Measurements from ENCODE around the gene MTARC1. TPM values are rescaled to one million over a fixed set of nuclear protein-coding genes. Genes with fewer than 3 reads are reported as not detected.

Gene MTARC1
- total and polyA plus RNA-seq, 10 of the 15 experiments (the other 5 are each of a cell fraction or from before 2014, with no cell fraction given), result 0.23 to 1.5 (median 0.48) TPM

DNA sequence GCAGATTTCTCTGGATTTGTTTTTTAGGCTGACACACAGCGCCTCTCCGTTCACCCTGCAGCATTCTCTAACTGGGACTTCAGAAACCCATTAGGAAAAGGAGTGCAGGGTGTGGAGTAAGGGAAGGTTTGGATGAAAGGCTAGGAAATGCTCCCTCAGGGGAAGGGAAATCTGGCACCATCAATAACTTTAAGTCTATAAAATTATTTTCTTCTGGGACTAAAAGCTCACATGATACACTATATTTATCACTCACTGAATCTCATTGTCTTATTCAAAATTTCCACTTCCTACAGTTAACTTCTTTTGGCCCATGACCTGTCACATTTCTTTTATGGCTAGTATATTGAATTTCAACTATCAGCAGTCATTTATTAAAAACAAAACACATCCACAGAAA, 46.7 kb downstream of the MTARC1 start (continued):
- TF ChIP-seq, protein P1, sequence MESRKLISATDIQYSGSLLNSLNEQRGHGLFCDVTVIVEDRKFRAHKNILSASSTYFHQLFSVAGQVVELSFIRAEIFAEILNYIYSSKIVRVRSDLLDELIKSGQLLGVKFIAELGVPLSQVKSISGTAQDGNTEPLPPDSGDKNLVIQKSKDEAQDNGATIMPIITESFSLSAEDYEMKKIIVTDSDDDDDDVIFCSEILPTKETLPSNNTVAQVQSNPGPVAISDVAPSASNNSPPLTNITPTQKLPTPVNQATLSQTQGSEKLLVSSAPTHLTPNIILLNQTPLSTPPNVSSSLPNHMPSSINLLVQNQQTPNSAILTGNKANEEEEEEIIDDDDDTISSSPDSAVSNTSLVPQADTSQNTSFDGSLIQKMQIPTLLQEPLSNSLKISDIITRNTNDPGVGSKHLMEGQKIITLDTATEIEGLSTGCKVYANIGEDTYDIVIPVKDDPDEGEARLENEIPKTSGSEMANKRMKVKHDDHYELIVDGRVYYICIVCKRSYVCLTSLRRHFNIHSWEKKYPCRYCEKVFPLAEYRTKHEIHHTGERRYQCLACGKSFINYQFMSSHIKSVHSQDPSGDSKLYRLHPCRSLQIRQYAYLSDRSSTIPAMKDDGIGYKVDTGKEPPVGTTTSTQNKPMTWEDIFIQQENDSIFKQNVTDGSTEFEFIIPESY (IDR thresholded peaks at IDR 0.05), result no peak
- TF ChIP-seq IKZF2 (IDR thresholded peaks at IDR 0.05), result no peak
- TF ChIP-seq ESRRA (IDR thresholded peaks at IDR 0.05; ENCODE audit: low read length), result no peak

DNA sequence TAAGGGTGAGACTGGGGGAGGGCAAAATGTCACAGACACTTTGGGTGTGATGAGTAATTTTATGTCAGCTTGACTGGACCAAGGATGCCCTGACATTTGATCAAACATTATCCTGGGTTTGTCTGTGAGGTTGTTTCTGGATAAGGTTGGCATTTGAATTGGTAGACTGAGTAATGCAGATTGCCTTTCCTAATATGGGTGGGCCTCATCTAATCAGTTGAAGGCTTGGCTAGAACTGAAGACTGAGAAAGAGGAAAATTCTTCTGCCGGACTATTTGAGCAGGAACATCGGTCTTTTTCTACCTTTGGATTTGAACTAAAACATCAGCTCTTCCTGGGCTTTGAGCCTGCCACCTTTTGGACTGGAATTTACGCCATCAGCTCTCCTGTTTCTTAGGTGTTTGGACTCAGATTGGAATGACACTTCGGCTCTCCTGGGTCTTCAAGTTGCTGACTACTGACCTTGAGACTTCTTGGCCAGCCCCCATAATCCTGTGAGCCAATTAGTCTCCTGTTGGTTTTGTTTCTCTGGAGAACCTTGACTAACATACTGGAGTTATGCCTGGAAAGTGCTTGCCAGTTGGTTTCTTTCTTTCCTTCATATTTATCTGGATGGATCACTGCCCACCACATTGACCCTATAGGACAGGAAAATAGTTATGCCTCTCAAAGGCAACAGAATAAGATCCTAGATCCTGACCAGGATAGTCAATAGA, 47.6 kb downstream of the MTARC1 start:
- intact Hi-C loops (cut with micrococcal nuclease; ENCODE audit: unreplicated experiment) (no loop called here), in situ Hi-C loops (cut with MboI) (no loop called here)
- ChIA-PET POLR2A (no interaction called here), CTCF (no interaction called here), SMC1A (ENCODE audit: uncharacterized antibody, unreplicated experiment) (no interaction called here), RAD21 (ENCODE audit: unreplicated experiment) (no interaction called here)
- Histone ChIP-seq H3K27me3 (replicated peaks in 1 of 2; ENCODE audit: control insufficient read depth in 2 of 2, insufficient read depth in 2 of 2, low read length in 1 of 2) (no peaks in the 10 kb centered on the region), H3K4me2 (ENCODE audit: control insufficient read depth, insufficient read depth) (no peak overlapping the region), H3K4me1 (ENCODE audit: control insufficient read depth, insufficient read depth, low read length) (no peaks in the 10 kb centered on the region), H3K9ac (ENCODE audit: control insufficient read depth, insufficient read depth, low read length) (no peak overlapping the region), H3K9me3 (replicated peaks; ENCODE audit: control insufficient read depth, insufficient read depth, low read length) (no peaks in the 10 kb centered on the region), H3K4me3 (no peak overlapping the region), H3K27ac (ENCODE audit: control insufficient read depth, insufficient read depth) (no peak overlapping the region), H3K36me3 (ENCODE audit: control insufficient read depth in 2 of 2, insufficient read depth in 2 of 2, low read length in 1 of 2) (no peaks in the 10 kb centered on the region), H3K79me2 (ENCODE audit: control insufficient read depth, insufficient read depth, low read length) (no peaks in the 10 kb centered on the region), H2AFZ (ENCODE audit: control insufficient read depth, low read depth, low read length) (no peak overlapping the region), H4K20me1 (ENCODE audit: control insufficient read depth, insufficient read depth) (no peaks in the 10 kb centered on the region)
- no peak for ATAC-seq
- no peak for TF ChIP-seq MEF2A (IDR thresholded peaks at IDR 0.05; ENCODE audit: insufficient read depth, low read depth, low read length)
- no peak for TF ChIP-seq GABPA (IDR thresholded peaks at IDR 0.05; ENCODE audit: low read depth)
- no peak for TF ChIP-seq RUNX3 (IDR thresholded peaks at IDR 0.05; ENCODE audit: low read length)
- no peak for TF ChIP-seq HCFC1 (IDR thresholded peaks at IDR 0.05; ENCODE audit: low read length)
- TF ChIP-seq BCL11A (IDR thresholded peaks at IDR 0.05; ENCODE audit: low read depth, low read length), result no peak
- TF ChIP-seq JUND (IDR thresholded peaks at IDR 0.05; ENCODE audit: low read depth, low read length), result no peak
- DNase-seq (ENCODE audit: low read depth, low spot score), result no peak
- FAIRE-seq, result no peak
- 19% methylated on average over 4 of the region's 4 CpGs for WGBS (ENCODE audit: insufficient coverage, insufficient replicate concordance, low lambda C conversion rate, missing lambda C conversion rate)
- no TSS peak for BruUV-seq (replicated peaks)

Other genes with a start within 250 kb of the MTARC1 start
- 4.0 and 5.2 TPM in 2 replicates for gene C1orf115, start 96.5 kb upstream of the MTARC1 start, total RNA-seq (2014; rRNA removed)
- gene C1orf115, start 96.5 kb upstream of the MTARC1 start, total RNA-seq (2014; rRNA removed; fragmentation: Illumina TruSeq; extraction: Trizol), result 4.8 and 5.3 TPM in 2 replicates
- 4.6 and 5.0 TPM in 2 replicates for gene C1orf115, start 96.5 kb upstream of the MTARC1 start, total RNA-seq (2021)
- gene C1orf115, start 96.5 kb upstream of the MTARC1 start, polyA plus RNA-seq (2011; rRNA removed), result 1.0 and 1.3 TPM in 2 replicates
- 5.0 and 6.6 TPM in 2 replicates for gene C1orf115, start 96.5 kb upstream of the MTARC1 start, polyA plus RNA-seq (2014; fragmentation: Illumina TruSeq; extraction: Trizol)
- under 1 TPM; 0.52 to 0.95 TPM for gene C1orf115, start 96.5 kb upstream of the MTARC1 start, polyA plus RNA-seq (2014; fragmentation: Nextera tagmentation; extraction: Ambion mirVana)
- gene C1orf115, start 96.5 kb upstream of the MTARC1 start, polyA plus RNA-seq (2014; rRNA removed), result 4.3 and 4.4 TPM in 2 replicates
- 1 to 10 TPM; 3.8 to 4.2 TPM for gene C1orf115, start 96.5 kb upstream of the MTARC1 start, polyA plus RNA-seq (2016; fragmentation: Nextera tagmentation; extraction: Ambion mirVana)
- 1.9 and 3.4 TPM in 2 replicates for gene MTARC2, start 38.6 kb upstream of the MTARC1 start, total RNA-seq (2014; rRNA removed)
- 1.9 and 2.8 TPM in 2 replicates for gene MTARC2, start 38.6 kb upstream of the MTARC1 start, total RNA-seq (2014; rRNA removed; fragmentation: Illumina TruSeq; extraction: Trizol)
- gene MTARC2, start 38.6 kb upstream of the MTARC1 start, total RNA-seq (2021), result 2.6 and 3.1 TPM in 2 replicates
- gene MTARC2, start 38.6 kb upstream of the MTARC1 start, polyA plus RNA-seq (2011; rRNA removed), result 3.8 and 4.1 TPM in 2 replicates
- gene MTARC2, start 38.6 kb upstream of the MTARC1 start, polyA plus RNA-seq (2014; fragmentation: Illumina TruSeq; extraction: Trizol), result 3.8 and 4.7 TPM in 2 replicates
- gene MTARC2, start 38.6 kb upstream of the MTARC1 start, polyA plus RNA-seq (2014; fragmentation: Nextera tagmentation; extraction: Ambion mirVana), result 1 to 10 TPM; 2.8 to 4.5 TPM
- gene MTARC2, start 38.6 kb upstream of the MTARC1 start, polyA plus RNA-seq (2014; rRNA removed), result 2.1 and 7.5 TPM in 2 replicates
- 1 to 10 TPM; 3.6 to 5.5 TPM for gene MTARC2, start 38.6 kb upstream of the MTARC1 start, polyA plus RNA-seq (2016; fragmentation: Nextera tagmentation; extraction: Ambion mirVana)
- gene HLX, start 92.5 kb downstream of the MTARC1 start, total RNA-seq (2014; rRNA removed), result 1.4 and 1.5 TPM in 2 replicates
- gene HLX, start 92.5 kb downstream of the MTARC1 start, total RNA-seq (2014; rRNA removed; fragmentation: Illumina TruSeq; extraction: Trizol), result 0.74 and 1.7 TPM in 2 replicates
- 2.3 and 3.0 TPM in 2 replicates for gene HLX, start 92.5 kb downstream of the MTARC1 start, total RNA-seq (2021)
- gene HLX, start 92.5 kb downstream of the MTARC1 start, polyA plus RNA-seq (2011; rRNA removed), result 0.07 and 0.16 TPM in 2 replicates
- gene HLX, start 92.5 kb downstream of the MTARC1 start, polyA plus RNA-seq (2014; fragmentation: Illumina TruSeq; extraction: Trizol), result 0.21 and 0.81 TPM in 2 replicates
- under 1 TPM; 0.11 to 0.22 TPM for gene HLX, start 92.5 kb downstream of the MTARC1 start, polyA plus RNA-seq (2014; fragmentation: Nextera tagmentation; extraction: Ambion mirVana)
- 1.4 and 2.1 TPM in 2 replicates for gene HLX, start 92.5 kb downstream of the MTARC1 start, polyA plus RNA-seq (2014; rRNA removed)
- gene HLX, start 92.5 kb downstream of the MTARC1 start, polyA plus RNA-seq (2016; fragmentation: Nextera tagmentation; extraction: Ambion mirVana), result 1 to 10 TPM in 1 of 2 experiments, under 1 TPM in 1; 0.84 to 1.4 TPM

Measured in GM12878 (cell line).